Mesothelial cell of epicardium (in vitro differentiated cells): ENCODE measurements around the gene CLIC6. TPM values are rescaled to one million over a fixed set of nuclear protein-coding genes. Genes with fewer than 3 reads are reported as not detected.

ENCODE experiments used
- DNase-seq, 2 experiments: peaks; one replicate each; pipeline ENCODE4 v3.0.0; 2021; ENCODE audit warnings: low spot score in 2 of 2; ENCODE audit not compliant: unreplicated experiment in 2 of 2
- H3K27ac Mint-ChIP-seq: 2 replicates; pipeline ENCODE4 v1.8.0; 2021; ENCODE audit warnings: mixed read lengths
- H3K27me3 Mint-ChIP-seq: 2 replicates; pipeline ENCODE4 v1.8.0; 2021; ENCODE audit warnings: low read depth, mixed read lengths
- H3K36me3 Mint-ChIP-seq: 2 replicates; pipeline ENCODE4 v1.8.0; 2021; ENCODE audit warnings: mixed read lengths
- H3K4me1 Mint-ChIP-seq: 2 replicates; pipeline ENCODE4 v1.8.0; 2021; ENCODE audit warnings: mixed read lengths
- H3K4me3 Mint-ChIP-seq: 2 replicates; pipeline ENCODE4 v1.8.0; 2021; ENCODE audit warnings: mild to moderate bottlenecking, moderate library complexity, mixed read lengths
- H3K9me3 Mint-ChIP-seq: 2 replicates; pipeline ENCODE4 v1.8.0; 2021; ENCODE audit warnings: mixed read lengths
- CTCF ChIP-seq: fragments of 200-600 bp; sonication (generic); IDR thresholded peaks from one replicate; pipeline ENCODE4 v1.5.0; 2021; ENCODE audit warnings: antibody characterized with exemption; ENCODE audit not compliant: unreplicated experiment
- total RNA-seq: library from RNA; stranded (reverse); gene quantifications from 3 replicates; pipeline ENCODE4 v1.2.1, GENCODE V29; 2021

The CLIC6 gene
- total RNA-seq, 1 donor from 2014 or later: 1.4 TPM

- H3K27me3 Mint-ChIP-seq: peaks cover 18% of the 10 kb centered on the region
- peak; percentile 48 to 71 for DNase-seq
- H3K36me3 Mint-ChIP-seq: no peaks in the 10 kb centered on the region
- no peak overlapping the region for H3K27ac Mint-ChIP-seq
- H3K4me1 Mint-ChIP-seq: peaks cover 6% of the 10 kb centered on the region
- H3K4me3 Mint-ChIP-seq: peak overlapping the region; percentile 28
- TF ChIP-seq CTCF: peak; percentile 94
- H3K9me3 Mint-ChIP-seq: no peaks in the 10 kb centered on the region
Observed at GRCh38 chr21:34745557-34746255, 76.9 kb downstream of the CLIC6 start.

GRCh38 chr21:34748862-34749261, 80.1 kb downstream of the CLIC6 start:
- Mint-ChIP-seq H3K9me3 (no peaks in the 10 kb centered on the region), H3K36me3 (no peaks in the 10 kb centered on the region), H3K27ac (no peak overlapping the region), H3K27me3 (peaks cover 5% of the 10 kb centered on the region), H3K4me3 (no peak overlapping the region), H3K4me1 (peaks cover 6% of the 10 kb centered on the region)
- TF ChIP-seq CTCF: no peak
- no peak for DNase-seq

DNA sequence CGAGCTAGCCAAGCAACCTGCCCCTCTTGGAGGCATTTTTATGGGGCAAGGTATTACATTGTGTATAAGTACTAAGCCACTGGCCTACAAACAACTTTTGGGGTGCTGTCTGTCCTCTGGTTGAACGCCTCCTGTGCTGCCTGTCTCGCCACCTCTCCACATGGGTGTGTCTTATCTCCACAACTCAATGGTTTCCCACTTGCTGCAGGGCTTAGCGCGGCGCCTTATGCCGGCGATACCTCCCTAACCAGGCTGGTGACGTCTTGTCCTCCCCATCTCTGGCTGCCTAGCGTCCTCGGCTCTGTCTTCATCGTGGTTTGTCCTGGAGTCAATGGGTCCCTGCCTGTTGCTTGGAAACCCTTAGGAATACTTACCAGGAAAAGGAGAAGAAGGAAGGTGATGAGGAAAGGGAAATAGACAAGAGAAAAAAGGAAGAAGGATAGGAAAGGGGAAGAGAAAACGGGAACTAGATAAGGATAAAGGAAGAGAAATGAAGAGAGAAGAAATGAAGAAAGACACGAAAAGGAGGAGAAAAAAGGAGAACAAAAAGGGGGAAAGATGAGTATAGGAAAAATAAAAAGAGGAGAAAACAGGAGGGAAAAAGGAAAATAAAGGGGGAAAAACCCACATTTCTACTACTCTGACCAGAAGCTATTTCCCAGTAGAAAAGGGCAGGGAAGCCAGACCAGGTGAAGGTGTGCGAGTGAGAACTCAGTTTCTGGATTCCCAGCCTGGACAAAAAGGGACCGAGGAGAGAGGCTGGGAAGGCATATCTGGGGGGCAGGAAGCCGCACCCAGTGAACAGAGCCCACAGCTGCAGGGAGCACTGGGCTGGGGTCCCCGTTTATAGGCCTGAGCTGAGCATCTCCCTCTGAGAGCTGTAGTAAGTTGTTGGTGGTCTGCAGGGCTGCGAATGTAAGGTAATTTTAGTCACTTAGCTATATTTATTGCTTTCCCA, 86.2 kb downstream of the CLIC6 start:
- peaks cover 3% of the 10 kb centered on the region for H3K27me3 Mint-ChIP-seq
- H3K4me3 Mint-ChIP-seq: no peak overlapping the region
- TF ChIP-seq CTCF: no peak
- H3K27ac Mint-ChIP-seq: no peak overlapping the region
- DNase-seq: no peak
- H3K4me1 Mint-ChIP-seq: no peaks in the 10 kb centered on the region
- H3K36me3 Mint-ChIP-seq: no peaks in the 10 kb centered on the region
- H3K9me3 Mint-ChIP-seq: no peaks in the 10 kb centered on the region

DNA sequence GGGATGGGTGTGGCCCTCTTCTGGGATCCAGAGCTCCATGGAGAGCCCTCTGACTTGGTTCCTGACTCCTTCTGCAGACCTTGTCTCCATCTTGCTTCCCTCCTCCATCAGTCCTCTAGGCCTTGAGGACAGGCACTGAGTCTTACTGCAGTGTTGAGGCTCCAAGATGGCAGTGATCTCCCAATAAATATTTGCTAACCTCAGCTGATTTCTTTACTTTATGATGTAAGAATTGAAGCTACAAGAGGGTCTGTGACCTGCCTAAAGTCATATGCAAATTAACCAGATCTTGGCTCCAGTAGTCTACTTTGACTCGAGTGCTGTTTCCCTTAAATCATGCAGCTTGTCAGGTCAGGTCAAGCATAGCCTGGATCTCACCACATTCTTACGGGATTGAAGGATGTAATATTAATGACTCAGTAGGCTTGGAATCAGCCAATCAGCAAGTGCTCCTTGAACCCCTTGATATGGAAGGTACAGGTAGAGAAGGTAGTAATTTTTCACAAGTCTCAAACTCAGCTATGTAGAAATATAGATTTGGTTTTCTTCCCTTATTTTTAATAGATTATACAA, 93.0 kb downstream of the CLIC6 start:
- Mint-ChIP-seq H3K27me3 (no peaks in the 10 kb centered on the region), H3K4me1 (no peaks in the 10 kb centered on the region), H3K36me3 (no peaks in the 10 kb centered on the region), H3K4me3 (no peak overlapping the region), H3K27ac (no peak overlapping the region), H3K9me3 (peaks cover 6% of the 10 kb centered on the region)
- TF ChIP-seq CTCF: no peak
- DNase-seq: no peak

- TF ChIP-seq CTCF: no peak
- H3K9me3 Mint-ChIP-seq: peaks cover 6% of the 10 kb centered on the region
- DNase-seq: no peak
- H3K27me3 Mint-ChIP-seq: no peaks in the 10 kb centered on the region
- no peaks in the 10 kb centered on the region for H3K36me3 Mint-ChIP-seq
- H3K4me1 Mint-ChIP-seq: no peaks in the 10 kb centered on the region
- H3K27ac Mint-ChIP-seq: no peak overlapping the region
- no peak overlapping the region for H3K4me3 Mint-ChIP-seq
Observed at GRCh38 chr21:34762786-34763185, 94.0 kb downstream of the CLIC6 start.
